Activated T-cell treated with anti-CD3 and anti-CD28 coated beads for 4 hours (primary cell): ENCODE data around the gene SAG.

Experiments
- DNase-seq: peaks from one replicate; pipeline ENCODE4 v3.0.0-alpha.2; 2020

SAG gene

DNA sequence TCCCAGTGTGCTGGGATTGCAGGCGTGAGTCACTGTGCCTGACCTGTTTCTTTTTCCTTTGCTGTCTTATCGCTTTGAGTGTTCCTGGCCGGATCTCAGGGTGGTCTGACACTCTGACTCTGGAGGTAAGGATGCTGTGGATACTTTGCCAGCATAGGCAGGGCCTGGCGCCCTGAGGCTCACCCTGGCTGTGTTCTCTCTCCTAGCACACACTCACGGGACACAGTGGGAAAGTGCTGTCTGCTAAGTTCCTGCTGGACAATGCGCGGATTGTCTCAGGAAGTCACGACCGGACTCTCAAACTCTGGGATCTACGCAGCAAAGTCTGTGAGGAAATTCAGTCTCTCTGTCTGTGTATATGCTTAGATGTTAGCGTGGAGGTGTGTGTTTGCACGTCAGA lies 18.0 kb upstream of the SAG start:
- DNase-seq: no peak

DNA sequence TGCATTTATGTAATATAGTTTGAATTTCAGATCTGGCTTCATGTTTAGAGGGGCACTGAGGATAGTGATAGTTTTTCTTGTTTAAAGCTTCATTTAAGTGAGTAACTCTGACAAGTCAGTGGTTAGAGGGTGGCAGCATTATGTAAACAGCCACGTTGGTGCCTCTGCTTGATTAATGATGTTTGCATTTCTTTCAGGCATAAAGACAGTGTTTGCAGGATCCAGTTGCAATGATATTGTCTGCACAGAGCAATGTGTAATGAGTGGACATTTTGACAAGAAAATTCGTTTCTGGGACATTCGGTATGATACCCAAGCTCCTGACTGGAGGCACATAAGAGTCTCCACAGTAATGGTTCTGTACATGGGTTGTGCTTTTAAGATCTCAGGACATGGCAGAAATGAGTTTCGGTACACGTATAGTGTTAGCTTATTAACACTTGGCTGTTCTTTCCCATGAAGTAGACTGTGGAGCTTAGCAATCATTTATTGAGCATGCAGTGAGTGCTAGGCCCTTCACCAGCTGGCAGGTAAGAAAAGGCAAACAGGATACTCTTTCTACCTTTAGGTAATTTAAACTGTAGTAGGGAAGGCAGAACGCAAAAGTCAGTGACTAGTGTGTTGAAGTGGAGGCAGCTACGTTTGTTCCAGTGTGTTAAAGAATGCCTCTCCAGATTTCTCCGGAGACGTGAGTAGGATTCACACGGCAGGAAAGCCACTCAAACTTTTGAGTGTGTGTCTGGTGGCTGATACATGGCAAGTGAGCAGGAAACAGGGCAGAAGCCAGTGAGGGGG lies 17.4 kb upstream of the SAG start:
- DNase-seq: no peak

GRCh38 chr2:233295891-233296290 lies 11.7 kb upstream of the SAG start:
- DNase-seq: no peak

DNA sequence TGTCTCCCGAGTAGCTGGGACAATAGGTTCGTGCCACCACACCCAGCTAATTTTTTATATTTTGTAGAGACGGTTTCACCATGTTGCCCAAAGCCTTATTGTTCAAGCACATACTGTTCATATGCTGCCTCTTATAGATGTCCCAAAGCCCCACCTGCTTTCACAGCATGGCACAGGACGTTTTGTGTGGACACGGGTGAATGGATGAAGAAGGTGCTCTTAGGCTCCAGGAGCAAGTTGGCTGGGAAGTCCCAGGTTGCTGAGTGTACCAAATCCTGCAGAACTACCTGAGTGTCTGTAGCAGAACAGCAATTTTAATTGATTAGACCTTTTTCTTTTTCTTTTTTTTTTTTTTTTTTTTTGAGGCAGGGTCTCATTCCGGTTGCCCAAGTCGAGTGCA lies 10.5 kb upstream of the SAG start:
- no peak for DNase-seq

DNA sequence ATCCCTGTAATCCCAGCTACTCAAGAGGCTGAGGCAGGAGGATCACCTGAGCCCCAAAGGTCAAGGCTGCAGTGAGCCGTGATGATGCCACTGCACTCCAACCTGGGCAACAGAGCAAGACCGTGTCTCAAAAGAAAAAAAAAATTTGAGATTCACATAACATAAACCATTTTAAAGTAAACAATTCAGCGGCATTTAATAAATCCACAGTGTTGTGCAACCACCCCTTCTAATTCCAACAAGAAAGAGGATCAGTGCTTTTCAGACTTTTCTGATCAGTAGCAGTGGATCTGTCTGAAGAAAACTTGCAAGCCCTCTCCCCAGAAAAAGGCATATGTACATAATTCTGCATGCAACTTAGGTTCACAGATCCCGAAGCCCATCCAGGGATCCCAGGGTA lies 7.2 kb upstream of the SAG start:
- DNase-seq: no peak

DNA sequence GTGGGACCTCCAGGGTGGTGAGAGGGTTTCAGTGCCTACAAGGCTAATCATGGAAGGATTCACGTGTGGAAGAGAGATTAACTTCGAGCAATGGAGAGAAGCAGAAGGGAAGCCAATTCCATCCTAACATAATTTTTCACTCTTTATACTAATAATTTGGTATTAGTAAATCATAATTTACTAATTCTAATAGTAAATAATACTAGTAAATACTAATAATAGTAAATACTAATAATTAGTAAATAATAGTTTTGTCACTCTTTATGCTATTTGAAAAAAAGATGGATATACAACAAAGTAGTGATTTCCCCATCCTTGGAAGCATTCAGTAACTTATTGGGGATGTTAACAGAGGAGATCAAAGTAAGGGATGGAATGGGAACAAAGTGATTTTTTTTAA lies 6.4 kb upstream of the SAG start:
- DNase-seq: no peak

- no peak for DNase-seq
Observed at GRCh38 chr2:233301811-233302210, 5.8 kb upstream of the SAG start.

DNA sequence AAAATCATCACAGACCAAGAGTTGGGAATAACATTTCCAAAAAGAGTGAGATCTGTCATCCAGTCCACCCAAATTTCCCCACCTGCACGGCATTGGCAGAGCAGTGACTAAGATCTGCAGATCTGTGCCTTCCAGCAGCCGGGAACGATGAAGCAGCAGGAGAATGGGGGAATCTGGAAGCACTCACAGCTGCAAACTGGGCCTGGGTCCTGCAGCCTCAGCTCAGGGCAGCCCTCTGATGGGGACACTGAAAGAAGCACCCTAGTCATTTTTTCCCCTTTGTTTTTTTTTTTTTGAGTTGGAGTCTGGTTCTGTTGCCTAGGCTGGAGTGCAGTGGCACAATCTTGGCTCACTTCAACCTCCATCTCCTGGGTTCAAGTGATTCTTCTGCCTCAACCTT lies 4.4 kb upstream of the SAG start:
- DNase-seq: no peak

- no peak for DNase-seq
Observed at GRCh38 chr2:233311241-233311926, 3.8 kb downstream of the SAG start.

DNA sequence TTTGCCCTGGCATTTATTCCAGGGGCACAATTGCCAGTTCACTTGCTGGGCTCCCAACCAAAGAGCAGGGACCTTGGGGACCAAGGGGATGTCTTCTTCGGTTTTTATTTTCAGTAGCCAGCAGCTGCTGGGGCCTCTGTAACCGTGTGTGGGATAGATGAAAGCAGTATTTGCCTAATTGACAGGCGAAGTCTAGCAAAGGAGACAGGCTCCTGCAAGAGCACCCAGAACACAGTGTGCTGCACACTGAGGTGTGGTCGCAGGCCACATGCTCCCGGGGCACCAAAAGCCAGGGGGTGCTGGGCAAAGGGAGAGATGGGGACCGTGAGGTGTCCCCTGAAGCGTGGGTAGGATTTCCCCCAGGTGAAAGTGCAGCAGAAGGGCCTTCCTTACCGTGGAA lies 5.3 kb downstream of the SAG start:
- no peak for DNase-seq

DNA sequence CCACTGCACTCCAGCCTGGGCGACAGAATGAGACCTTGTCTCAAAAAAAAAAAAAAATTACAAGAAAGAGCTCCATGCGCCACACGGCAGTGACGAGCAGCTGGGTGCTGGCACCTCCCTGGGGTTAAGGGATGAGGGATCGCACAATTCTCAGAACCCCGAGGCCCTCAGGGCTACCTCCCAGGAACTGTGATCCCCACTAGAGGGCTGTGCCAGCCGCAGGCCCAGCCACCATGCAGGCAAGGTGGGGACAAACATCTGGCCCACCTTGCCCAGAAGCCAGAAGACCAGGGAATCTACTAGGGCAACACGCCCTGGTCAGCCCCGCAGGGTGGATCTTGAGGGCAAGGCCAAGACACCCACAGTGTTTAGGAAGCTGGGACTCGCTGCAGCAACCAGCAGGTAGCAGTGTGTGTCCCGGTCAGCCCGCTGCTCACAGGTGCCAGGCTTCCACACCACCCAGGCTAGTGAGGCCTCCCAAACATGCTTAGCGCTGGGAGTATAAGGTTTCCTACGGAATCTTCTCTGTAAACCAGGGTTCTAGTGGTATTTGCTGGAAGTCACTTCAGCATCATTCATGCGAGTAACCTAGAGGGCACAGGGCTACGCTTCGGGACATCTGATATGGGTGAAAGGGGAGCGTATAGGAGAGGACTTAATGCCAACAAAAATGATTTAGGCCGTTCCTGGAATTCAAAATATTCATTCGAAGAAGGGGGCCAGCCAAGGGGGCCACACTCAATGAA lies 6.7 kb downstream of the SAG start:
- no peak for DNase-seq

DNA sequence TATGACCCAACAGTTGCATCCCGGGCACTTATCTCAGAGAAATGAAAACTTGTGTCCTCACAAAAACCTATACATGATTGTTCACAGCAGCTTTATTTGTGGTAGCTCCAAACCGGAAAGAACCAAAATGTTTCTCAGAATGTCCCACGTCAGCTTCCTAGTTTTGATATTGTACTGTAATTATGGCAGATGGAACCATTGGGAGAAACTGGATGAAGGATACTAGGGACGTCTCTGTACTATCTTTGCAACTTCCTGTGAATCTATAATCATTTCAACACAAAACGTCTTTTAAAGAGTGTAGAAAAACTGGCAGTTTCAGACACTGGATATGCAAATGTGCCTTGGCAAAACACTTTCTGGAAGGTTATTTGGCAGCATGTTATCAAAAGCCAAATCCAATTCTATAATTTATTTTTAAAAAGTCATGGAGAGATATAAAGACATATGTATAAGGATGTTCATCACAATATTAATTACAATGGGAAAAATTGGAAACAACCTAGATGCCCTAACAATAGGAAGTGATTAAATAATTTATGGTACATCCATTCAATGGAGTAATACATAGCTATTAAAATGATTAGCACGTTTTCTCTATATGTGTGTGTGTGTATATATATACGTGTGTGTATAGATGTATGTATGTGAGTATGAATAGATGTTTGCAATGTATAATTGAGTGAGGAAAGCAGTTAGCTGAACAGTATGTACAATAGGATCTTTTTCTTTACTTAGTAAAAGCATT lies 9.8 kb downstream of the SAG start:
- no peak for DNase-seq

DNA sequence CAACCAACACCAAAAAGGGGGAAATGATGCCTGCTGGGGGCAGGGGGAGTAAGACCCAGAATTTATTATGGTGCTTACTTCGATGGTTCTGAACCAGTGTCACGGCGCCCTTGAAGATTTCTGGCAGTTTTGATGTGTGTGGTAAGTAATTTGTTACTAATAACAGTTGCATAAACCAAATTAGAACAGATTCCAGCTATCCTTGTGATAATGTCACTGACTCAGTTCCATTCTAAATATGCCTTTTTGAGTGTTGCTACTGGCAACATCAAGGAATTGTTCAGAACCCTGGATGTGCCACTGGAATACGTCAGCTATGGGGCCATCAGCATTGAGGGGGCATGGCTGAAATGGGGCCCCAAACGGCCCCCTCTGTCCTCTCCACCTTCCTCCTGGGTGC lies 11.6 kb downstream of the SAG start:
- no peak for DNase-seq

GRCh38 chr2:233320470-233320869 lies 12.9 kb downstream of the SAG start:
- no peak for DNase-seq

GRCh38 chr2:233321166-233321565 lies 13.6 kb downstream of the SAG start:
- no peak for DNase-seq

DNA sequence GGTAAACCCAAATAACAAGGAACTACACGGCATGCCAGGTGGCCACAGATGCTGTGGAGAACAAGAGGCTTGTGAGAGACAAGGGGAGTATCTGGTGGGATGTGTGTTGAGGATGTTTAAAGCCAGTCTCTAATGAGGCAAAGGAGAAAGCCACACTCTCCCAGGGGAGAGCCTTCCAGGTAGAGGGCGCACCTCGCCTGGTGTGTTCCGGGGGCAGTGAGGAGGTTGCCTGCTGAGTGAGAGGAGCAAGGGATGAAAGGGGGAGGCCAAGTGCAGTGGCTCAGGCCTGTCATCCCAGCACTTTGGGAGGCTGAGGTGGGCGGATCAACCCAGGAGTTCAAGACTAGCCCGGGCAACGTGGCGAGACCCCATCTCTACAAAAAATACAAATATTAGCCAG lies 16.2 kb downstream of the SAG start:
- DNase-seq: no peak

GRCh38 chr2:233325256-233325655 lies 17.6 kb downstream of the SAG start:
- no peak for DNase-seq

GRCh38 chr2:233325814-233326213 lies 18.2 kb downstream of the SAG start:
- no peak for DNase-seq

DNA sequence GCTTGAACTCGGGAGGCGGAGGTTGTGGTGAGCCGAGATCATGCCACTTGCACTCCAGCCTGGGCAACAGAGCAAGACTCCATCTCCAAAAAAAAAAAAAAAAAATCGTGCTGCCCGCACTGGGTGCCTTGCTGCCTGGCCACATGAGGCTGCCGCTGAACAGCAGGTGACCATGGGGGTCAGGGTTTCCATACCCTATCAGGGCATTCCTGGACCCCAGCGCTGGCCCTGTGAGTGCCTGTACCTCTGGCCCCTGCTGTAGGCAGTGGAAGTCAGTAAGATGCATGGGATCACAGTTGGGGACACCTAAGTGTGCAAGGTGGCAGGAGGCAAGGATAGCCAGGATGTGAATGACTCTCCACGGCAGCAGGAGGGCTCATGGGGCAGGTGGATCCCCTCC lies 18.9 kb downstream of the SAG start:
- no peak for DNase-seq

- no peak for DNase-seq
Observed at GRCh38 chr2:233328922-233329321, 21.3 kb downstream of the SAG start.

GRCh38 chr2:233329489-233330135 lies 22.0 kb downstream of the SAG start:
- no peak for DNase-seq

DNA sequence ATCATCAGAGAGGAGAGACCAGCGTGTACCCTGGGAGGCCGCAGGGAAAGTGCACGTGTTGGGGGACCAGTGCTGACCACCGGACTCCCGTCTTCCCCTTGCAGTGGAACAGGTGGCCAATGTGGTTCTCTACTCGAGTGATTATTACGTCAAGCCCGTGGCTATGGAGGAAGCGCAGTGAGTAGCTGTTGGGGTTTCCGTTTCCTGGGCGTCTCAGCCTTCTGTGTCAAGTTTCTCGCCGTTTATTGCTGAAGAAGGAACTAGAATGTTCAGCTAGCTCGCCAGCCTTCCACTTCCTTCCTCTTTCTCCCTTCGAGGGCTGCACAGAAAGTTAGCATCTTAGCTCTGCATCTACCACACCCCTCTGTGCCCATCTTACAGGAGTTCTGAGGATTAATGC lies 23.9 kb downstream of the SAG start:
- DNase-seq: peak; percentile 63

DNA sequence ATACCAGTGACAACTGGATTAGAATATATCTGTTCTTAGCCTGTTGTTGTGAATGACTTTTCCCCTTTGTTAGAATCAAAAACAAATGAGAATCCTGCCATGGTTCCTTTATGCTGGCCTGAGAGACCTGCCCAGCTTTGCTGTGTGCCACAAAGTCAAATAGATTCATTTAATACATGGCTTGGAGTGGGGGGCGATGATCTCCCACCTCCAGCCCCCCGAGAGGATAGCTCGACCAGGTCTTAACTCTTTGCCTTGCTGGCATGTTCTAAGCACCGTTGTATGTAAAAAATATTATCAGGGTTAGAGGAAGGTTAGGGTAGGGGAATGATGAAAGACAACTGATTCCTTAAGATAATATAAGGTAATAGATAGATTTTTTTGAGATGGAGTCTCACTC lies 24.5 kb downstream of the SAG start:
- no peak for DNase-seq
